GM12872 (cell line): Measurements from ENCODE around the gene DNAH10.

ENCODE experiments used
- CTCF ChIP-seq: IDR thresholded peaks from 3 replicates; pipeline ENCODE4 v1.5.1; 2011; ENCODE audit warnings: low read depth, mild to moderate bottlenecking, low read length, moderate library complexity; ENCODE audit not compliant: insufficient read depth

DNAH10 gene

DNA sequence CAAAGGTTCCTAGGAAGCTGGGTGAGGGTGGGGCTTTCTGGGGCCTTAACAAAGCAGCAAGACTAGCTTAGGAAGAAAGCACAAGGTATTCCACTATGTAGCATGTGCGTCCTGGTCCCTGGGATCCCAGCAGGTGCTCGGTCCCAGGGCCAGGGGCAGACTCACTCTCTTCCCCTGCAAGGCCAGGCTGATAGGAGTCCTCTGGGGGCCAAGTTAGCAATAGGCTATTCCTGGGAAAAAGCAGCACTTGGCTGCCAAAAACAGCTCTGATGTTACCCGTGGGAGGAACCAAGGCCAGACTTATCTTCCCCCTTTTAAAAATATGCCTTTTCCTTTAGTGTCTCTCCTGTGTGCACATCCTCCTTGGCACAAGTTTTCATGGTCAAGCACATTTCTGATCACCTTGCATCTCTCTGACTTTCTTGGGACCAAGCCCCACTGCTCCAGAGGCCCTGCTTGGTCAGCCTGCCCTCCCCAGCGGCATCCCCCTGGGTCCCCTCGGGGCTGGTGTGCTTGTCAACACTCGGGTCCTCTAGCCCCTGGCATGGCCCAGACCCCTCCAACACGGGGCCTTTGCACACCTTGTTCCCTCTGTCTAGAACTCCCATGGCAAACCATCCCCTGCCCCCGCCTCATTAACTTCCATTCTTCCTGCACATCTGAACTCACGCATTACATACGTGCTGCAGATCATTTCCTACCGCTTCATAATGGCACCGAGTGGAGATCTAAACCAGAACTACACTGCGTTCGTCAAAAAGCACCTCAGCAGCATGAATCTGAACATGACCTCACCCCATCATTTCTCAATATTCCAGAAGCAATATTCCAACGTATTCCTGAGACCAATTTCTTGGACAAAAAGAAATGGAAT is 188.6 kb downstream of the DNAH10 start:
- no peak for TF ChIP-seq CTCF

- no peak for TF ChIP-seq CTCF
Measured at GRCh38 chr12:123951467-123951866, 189.4 kb downstream of the DNAH10 start.

GRCh38 chr12:123952037-123952436 is 189.9 kb downstream of the DNAH10 start:
- TF ChIP-seq CTCF: no peak

DNA sequence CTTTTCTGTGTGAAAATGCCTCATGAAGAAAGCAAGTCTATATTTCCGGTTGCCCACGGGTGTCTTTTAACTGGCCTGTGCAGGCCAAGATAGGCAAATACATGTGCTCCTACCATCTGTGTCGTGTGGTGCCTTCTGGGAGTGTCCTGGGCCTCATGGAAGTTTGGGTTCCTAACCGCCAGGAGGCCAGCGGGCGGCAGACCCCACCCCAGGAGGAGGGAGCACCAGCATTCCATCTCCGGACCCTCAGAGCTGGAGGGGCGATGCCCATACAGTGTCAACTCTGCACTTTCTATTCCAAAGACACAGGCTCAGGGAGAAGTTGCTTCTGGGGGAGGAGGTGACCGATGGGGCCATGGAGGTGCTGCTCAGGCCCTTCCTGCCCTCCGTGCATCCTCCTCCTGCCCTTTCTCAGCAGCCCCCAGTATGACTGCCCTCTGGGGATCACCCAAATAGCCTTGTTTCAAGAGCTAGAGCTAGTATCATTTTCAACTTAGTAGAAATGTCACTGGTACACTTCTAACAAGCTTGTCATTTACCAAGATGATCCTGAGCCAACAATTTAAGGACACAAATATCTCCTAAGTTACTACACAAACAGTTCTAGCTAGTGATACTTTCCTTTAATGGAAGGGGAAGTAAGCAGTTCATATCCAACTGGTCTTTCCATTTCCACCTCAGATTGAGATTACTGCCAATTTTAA is 192.7 kb downstream of the DNAH10 start:
- TF ChIP-seq CTCF: no peak

DNA sequence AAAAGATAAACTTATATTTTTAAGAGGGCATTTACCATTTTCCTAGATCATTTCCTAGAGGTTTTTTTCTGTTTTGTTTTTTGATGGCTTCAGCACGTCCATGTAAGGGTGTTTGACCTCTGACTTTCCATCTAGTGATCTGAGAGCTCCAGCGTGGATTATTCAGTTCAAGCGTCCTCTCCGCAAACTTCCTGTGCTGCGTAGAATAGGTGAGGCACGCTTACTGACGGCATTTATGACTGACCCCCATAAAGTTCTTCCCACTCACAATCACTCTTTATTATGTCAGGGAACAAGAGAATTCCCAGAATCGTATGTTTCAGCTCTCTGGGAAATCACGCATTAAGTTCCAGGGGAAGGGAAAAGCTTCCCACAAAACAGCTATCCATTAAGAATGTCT is 194.1 kb downstream of the DNAH10 start:
- TF ChIP-seq CTCF: no peak

DNA sequence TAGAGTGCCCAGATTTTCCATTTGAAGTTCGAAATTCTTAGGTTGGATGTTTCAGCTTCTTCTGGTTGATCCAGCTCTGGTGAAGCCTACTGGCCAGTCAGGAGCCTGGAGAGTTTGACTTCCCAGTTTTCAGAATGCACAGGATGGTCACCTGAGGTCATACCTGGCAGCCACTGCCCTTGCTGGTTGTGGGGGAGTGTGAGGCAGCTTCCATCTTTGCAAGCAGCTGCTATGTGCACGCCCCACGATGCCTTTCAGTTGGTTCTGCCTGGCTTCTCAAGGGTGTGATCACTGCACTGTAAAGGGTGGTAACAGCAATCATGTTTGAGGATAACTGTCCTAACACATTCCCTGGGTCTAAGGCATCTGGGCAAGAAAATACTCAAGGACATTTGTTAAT is 195.1 kb downstream of the DNAH10 start:
- TF ChIP-seq CTCF: no peak

GRCh38 chr12:123958462-123958861 is 196.4 kb downstream of the DNAH10 start:
- TF ChIP-seq CTCF: no peak
